Calu3 (cell line): Measurements from ENCODE around the gene TUBGCP5. TPM values are rescaled to one million over a fixed set of nuclear protein-coding genes. Genes with fewer than 3 reads are reported as not detected.

Source experiments
- BruUV-seq: library from RNA; stranded (reverse); fragments of 400-500 nt; replicated peaks from 2 replicates; lab custom pipeline; 2021; lab: Mats Ljungman, UMichigan
- CTCF ChIA-PET: fragments of 300-600 bp; sonication (Branson Sonifier 250); formaldehyde crosslinking; loops from one replicate; lab custom pipeline; 2022; ENCODE audit warnings: antibody characterized with exemption; lab: Charles Lee
- DNase-seq: peaks from one replicate; pipeline ENCODE4 v3.0.0; 2022
- H3K27ac Mint-ChIP-seq: one replicate; pipeline ENCODE4 v1.8.0; 2022; ENCODE audit warnings: mixed read lengths; ENCODE audit not compliant: unreplicated experiment
- H3K27me3 Mint-ChIP-seq: one replicate; pipeline ENCODE4 v1.8.0; 2022; ENCODE audit warnings: mixed read lengths; ENCODE audit not compliant: unreplicated experiment
- H3K36me3 Mint-ChIP-seq: one replicate; pipeline ENCODE4 v1.8.0; 2022; ENCODE audit warnings: mild to moderate bottlenecking, moderate library complexity, mixed read lengths; ENCODE audit not compliant: insufficient read depth, unreplicated experiment
- H3K4me1 Mint-ChIP-seq: one replicate; pipeline ENCODE4 v1.8.0; 2022; ENCODE audit warnings: mild to moderate bottlenecking, low read depth, mixed read lengths; ENCODE audit not compliant: unreplicated experiment
- H3K4me3 Mint-ChIP-seq: one replicate; pipeline ENCODE4 v1.8.0; 2022; ENCODE audit warnings: mild to moderate bottlenecking, low read depth, moderate library complexity, mixed read lengths; ENCODE audit not compliant: unreplicated experiment
- H3K9me3 Mint-ChIP-seq: one replicate; pipeline ENCODE4 v1.8.0; 2022; ENCODE audit warnings: low read depth, mixed read lengths; ENCODE audit not compliant: unreplicated experiment
- intact Hi-C: fragments of 100-400 bp; cut with micrococcal nuclease; formaldehyde crosslinking; loops from one replicate; pipeline ENCODE4 v1.10.0; 2022; ENCODE audit not compliant: unreplicated experiment
- total RNA-seq: library from RNA; stranded (reverse); gene quantifications from 2 replicates; pipeline ENCODE4 v1.2.3, GENCODE V29; 2022
- TF ChIP-seq, protein P1 (sequence below): fragments of 200-600 bp; IDR thresholded peaks from one replicate; pipeline ENCODE4 v1.8.0; 2022; ENCODE audit warnings: antibody characterized with exemption; ENCODE audit not compliant: unreplicated experiment

Gene TUBGCP5
- total RNA-seq, 1 experiment from 2014 or later = 6.8 TPM

DNA sequence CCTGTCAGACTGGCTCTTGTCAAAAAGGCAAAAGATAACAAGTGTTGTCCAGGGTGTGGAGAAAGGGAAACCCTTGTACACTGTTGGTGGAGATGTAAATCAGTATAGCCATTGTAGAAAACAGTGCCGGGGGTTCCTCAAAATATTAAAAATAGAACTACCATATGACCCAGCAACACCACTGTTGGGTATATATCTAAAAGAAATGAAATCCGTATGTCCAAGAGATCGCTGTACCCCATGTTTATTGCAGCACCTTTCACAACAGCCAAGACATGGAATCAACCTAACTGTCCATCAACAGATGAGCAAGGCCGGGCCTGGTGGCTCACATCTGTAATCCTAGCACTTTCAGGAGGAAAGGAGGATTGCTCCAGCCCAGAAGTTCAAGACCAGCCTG is 65.4 kb downstream of the TUBGCP5 start:
- TF ChIP-seq, protein P1, sequence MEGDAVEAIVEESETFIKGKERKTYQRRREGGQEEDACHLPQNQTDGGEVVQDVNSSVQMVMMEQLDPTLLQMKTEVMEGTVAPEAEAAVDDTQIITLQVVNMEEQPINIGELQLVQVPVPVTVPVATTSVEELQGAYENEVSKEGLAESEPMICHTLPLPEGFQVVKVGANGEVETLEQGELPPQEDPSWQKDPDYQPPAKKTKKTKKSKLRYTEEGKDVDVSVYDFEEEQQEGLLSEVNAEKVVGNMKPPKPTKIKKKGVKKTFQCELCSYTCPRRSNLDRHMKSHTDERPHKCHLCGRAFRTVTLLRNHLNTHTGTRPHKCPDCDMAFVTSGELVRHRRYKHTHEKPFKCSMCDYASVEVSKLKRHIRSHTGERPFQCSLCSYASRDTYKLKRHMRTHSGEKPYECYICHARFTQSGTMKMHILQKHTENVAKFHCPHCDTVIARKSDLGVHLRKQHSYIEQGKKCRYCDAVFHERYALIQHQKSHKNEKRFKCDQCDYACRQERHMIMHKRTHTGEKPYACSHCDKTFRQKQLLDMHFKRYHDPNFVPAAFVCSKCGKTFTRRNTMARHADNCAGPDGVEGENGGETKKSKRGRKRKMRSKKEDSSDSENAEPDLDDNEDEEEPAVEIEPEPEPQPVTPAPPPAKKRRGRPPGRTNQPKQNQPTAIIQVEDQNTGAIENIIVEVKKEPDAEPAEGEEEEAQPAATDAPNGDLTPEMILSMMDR = no peak
- no peaks in the 10 kb centered on the region for H3K27me3 Mint-ChIP-seq
- no peak overlapping the region for H3K4me3 Mint-ChIP-seq
- H3K36me3 Mint-ChIP-seq = peaks cover 2% of the 10 kb centered on the region
- no peaks in the 10 kb centered on the region for H3K9me3 Mint-ChIP-seq
- no peak for DNase-seq
- CTCF ChIA-PET = no interaction called here
- H3K4me1 Mint-ChIP-seq = no peaks in the 10 kb centered on the region
- H3K27ac Mint-ChIP-seq = no peak overlapping the region
- intact Hi-C loops = no loop called here
- BruUV-seq = no TSS peak

DNA sequence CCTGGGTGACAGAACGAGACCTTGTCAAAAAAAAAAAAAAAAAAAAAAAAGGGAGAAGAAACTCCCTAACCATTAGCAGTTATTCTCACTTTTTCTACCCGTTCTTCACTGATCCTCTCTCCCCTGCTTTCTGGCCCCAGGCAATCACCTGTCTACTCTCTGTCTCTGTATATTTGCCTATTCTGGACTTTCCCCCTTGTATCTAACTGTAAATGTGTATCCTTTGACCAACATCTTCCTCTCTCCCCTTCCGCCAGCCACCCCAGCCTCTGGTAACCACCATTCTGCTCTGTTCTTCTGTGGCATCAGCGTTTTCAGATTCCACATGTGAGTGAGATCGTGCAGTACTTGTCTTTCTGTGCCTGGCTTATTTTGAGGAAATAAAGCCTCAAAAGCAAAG is 66.1 kb downstream of the TUBGCP5 start:
- no peaks in the 10 kb centered on the region for H3K36me3 Mint-ChIP-seq
- no peak overlapping the region for H3K4me3 Mint-ChIP-seq
- H3K27me3 Mint-ChIP-seq = no peaks in the 10 kb centered on the region
- intact Hi-C loops = no loop called here
- no peaks in the 10 kb centered on the region for H3K4me1 Mint-ChIP-seq
- BruUV-seq = no TSS peak
- no peak for DNase-seq
- CTCF ChIA-PET = no interaction called here
- TF ChIP-seq, protein P1 = no peak
- no peaks in the 10 kb centered on the region for H3K9me3 Mint-ChIP-seq
- no peak overlapping the region for H3K27ac Mint-ChIP-seq

DNA sequence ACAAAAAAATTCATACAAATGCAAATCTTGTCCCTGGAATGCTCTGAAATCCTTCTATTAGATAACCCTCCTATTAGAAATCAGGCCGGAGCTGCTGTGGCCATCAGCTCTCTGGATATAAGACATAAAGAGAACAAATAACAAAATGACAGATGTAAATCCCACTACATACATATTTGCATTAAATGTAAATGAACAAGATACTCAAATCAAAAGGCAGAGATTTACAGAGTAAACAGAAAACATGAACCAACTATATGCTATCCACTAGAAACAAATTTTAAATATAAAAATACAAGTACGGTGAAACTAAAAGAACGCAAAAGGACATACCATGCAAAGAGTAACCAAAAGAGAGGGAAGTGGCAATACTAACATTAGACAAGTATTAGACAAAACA is 69.9 kb downstream of the TUBGCP5 start:
- Mint-ChIP-seq H3K36me3 (no peaks in the 10 kb centered on the region), H3K9me3 (no peaks in the 10 kb centered on the region), H3K27me3 (no peaks in the 10 kb centered on the region), H3K4me1 (no peaks in the 10 kb centered on the region), H3K27ac (no peak overlapping the region), H3K4me3 (no peak overlapping the region)
- BruUV-seq = no TSS peak
- CTCF ChIA-PET = no interaction called here
- DNase-seq = no peak
- TF ChIP-seq, protein P1 = no peak
- intact Hi-C loops = no loop called here

DNA sequence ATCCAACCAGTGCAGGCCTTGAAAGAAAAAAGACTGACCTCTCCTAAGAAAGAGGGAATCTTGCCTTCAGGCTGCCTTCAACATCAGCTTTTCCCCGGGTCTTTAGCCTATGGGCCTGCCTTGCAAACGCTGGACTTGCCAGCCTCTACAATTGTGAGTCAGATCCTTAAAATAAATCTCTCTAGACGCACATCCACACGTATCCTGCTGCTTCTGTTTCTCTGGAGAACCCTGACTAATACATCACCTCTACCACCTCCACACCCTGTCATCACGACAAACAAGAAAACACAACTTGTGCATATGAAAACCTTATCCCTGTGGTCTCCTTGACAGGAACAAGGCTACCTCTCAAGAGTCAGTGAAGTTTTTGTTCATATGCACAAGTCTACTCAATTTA is 71.0 kb downstream of the TUBGCP5 start:
- no peaks in the 10 kb centered on the region for H3K9me3 Mint-ChIP-seq
- BruUV-seq = no TSS peak

More for the DNA sequence above, 71.0 kb downstream of the TUBGCP5 start:
- H3K27me3 Mint-ChIP-seq = no peaks in the 10 kb centered on the region
- no peak for DNase-seq
- H3K27ac Mint-ChIP-seq = no peak overlapping the region
- no peaks in the 10 kb centered on the region for H3K36me3 Mint-ChIP-seq
- no peak overlapping the region for H3K4me3 Mint-ChIP-seq
- TF ChIP-seq, protein P1 = no peak
- H3K4me1 Mint-ChIP-seq = no peaks in the 10 kb centered on the region
- intact Hi-C loops = no loop called here
- CTCF ChIA-PET = no interaction called here
